Mucosa of descending colon (tissue), 3 donors: ENCODE measurements around the gene LMTK3. TPM values are rescaled to one million over a fixed set of nuclear protein-coding genes. Genes with fewer than 3 reads are reported as not detected.

ENCODE experiments used
- ATAC-seq: fragments of 200-7000 bp; cut with Tn5 transposase; one replicate; pipeline ENCODE4 v1.9.1; 2020; ENCODE audit warnings: mild to moderate bottlenecking, moderate library complexity
- DNase-seq, 3 donors: peaks; one replicate each; pipeline ENCODE4 v3.0.0-alpha.2; 2020
- H3K36me3 ChIP-seq: fragments of 200-600 bp; one replicate; pipeline ENCODE4 v1.8.0; 2021; ENCODE audit warnings: low read depth, mild to moderate bottlenecking
- H3K4me1 ChIP-seq: fragments of 200-600 bp; one replicate; pipeline ENCODE4 v1.8.0; 2021; ENCODE audit warnings: low read depth, mild to moderate bottlenecking
- H3K4me3 ChIP-seq: fragments of 200-600 bp; one replicate; pipeline ENCODE4 v1.8.0; 2021; ENCODE audit warnings: mild to moderate bottlenecking
- H3K9me3 ChIP-seq: fragments of 200-600 bp; one replicate; pipeline ENCODE4 v1.8.0; 2021; ENCODE audit warnings: mild to moderate bottlenecking
- intact Hi-C, 2 donors: fragments of 100-400 bp; cut with DNase I in 1 of 2; cut with micrococcal nuclease in 1 of 2; formaldehyde crosslinking; loops; one replicate each; pipeline versions ENCODE4 v1.11.0 to v1.11.1; 2022; cut with DNase I, micrococcal nuclease
- total RNA-seq, 3 donors: library from RNA; stranded (reverse); fragmentation: NEBNext Ultra II Directional in 2 of 3; extraction: Animal tissue kit (Norgen Biotek cat#: 25700) in 2 of 3; gene quantifications; one replicate each; pipeline versions ENCODE4 v1.2.1 to v1.2.4, GENCODE V29; 2021 to 2023
- TF ChIP-seq, protein P1 (sequence below): fragments of 200-600 bp; IDR thresholded peaks from one replicate; pipeline ENCODE4 v1.8.0; 2022; ENCODE audit warnings: antibody characterized with exemption, mild to moderate bottlenecking
- donor health status: DM: no; HTN: no; CAD: no; lungs with moderate emphysema.
- donor health status: DM: no; HTN: no; CAD: no.
- donor health status: DM: no; HTN: yes; CAD: no.

The LMTK3 gene
- total RNA-seq, 3 donors from 2014 or later: 0.48 to 2.6 (median 1.3) TPM

- Histone ChIP-seq H3K36me3 (no peaks in the 10 kb centered on the region), H3K9me3 (peaks cover 7% of the 10 kb centered on the region), H3K4me1 (no peaks in the 10 kb centered on the region), H3K4me3 (no peak overlapping the region)
- intact Hi-C loops: no loop called here
- DNase-seq (no peak), ATAC-seq (no peak)
- TF ChIP-seq, protein P1, sequence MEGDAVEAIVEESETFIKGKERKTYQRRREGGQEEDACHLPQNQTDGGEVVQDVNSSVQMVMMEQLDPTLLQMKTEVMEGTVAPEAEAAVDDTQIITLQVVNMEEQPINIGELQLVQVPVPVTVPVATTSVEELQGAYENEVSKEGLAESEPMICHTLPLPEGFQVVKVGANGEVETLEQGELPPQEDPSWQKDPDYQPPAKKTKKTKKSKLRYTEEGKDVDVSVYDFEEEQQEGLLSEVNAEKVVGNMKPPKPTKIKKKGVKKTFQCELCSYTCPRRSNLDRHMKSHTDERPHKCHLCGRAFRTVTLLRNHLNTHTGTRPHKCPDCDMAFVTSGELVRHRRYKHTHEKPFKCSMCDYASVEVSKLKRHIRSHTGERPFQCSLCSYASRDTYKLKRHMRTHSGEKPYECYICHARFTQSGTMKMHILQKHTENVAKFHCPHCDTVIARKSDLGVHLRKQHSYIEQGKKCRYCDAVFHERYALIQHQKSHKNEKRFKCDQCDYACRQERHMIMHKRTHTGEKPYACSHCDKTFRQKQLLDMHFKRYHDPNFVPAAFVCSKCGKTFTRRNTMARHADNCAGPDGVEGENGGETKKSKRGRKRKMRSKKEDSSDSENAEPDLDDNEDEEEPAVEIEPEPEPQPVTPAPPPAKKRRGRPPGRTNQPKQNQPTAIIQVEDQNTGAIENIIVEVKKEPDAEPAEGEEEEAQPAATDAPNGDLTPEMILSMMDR: no peak
Observed at GRCh38 chr19:48533770-48534169, 22.1 kb upstream of the LMTK3 start.

DNA sequence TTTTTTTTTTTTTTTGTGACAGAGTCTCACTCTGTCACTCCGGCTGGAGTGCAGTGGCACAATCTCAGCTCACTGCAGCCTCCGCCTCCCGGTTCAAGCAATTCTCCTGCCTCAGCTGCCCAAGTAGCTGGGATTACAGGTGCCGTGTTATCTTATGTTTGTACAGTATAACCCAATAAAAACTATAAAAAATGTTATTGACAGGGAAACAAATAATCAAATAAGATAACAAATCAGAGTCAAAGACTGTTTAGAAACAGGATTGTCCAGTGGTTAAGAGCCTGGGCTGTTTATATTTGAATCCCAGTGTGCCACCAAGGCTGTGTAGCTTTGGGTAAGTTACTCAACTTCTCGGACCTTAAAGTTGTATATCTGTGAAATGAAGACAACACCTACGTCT, 19.1 kb upstream of the LMTK3 start:
- DNase-seq: peak in 1 of 3 donors; percentile 47
- Histone ChIP-seq H3K4me3 (no peak overlapping the region), H3K9me3 (peaks cover 28% of the 10 kb centered on the region), H3K36me3 (no peaks in the 10 kb centered on the region), H3K4me1 (no peaks in the 10 kb centered on the region)
- intact Hi-C loops: no loop called here
- ATAC-seq: peak; percentile 86
- TF ChIP-seq, protein P1: no peak

GRCh38 chr19:48530066-48530720, 18.6 kb upstream of the LMTK3 start:
- ATAC-seq: no peak
- TF ChIP-seq, protein P1: no peak
- no peak overlapping the region for H3K4me3 ChIP-seq

DNA sequence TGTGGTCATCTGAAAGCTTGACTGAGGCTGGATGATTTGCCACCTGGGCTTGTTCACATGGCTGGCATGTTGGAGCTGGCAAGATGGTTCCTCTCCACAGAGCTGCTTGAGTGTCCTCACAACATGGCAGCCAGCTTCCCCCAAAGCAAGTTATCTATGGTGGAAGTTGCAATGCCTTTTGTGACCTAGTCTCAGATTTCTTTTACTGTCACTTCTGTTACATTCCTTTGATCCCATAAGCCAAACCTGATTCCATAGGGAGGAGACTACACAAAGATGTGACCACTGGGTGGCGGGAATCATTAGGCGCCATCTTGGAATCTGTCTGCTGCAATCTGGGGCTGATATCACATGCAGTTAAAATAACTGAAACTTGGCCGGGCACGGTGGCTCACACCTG, 17.5 kb upstream of the LMTK3 start:
- no peaks in the 10 kb centered on the region for H3K4me1 ChIP-seq
- TF ChIP-seq, protein P1: no peak
- peaks cover 37% of the 10 kb centered on the region for H3K9me3 ChIP-seq
- no peak overlapping the region for H3K4me3 ChIP-seq
- intact Hi-C loops: no loop called here
- no peak for DNase-seq
- ATAC-seq: no peak
- H3K36me3 ChIP-seq: no peaks in the 10 kb centered on the region

More at GRCh38 chr19:48530066-48530720, 18.6 kb upstream of the LMTK3 start:
- DNase-seq: no peak
- Histone ChIP-seq H3K4me1 (no peaks in the 10 kb centered on the region), H3K36me3 (no peaks in the 10 kb centered on the region), H3K9me3 (peaks cover 28% of the 10 kb centered on the region)
- intact Hi-C loops: no loop called here

- TF ChIP-seq, protein P1: no peak
- no peak overlapping the region for H3K4me3 ChIP-seq
- H3K9me3 ChIP-seq: peaks cover 40% of the 10 kb centered on the region
- intact Hi-C loops: no loop called here
- DNase-seq (no peak), ATAC-seq (no peak)
- H3K4me1 ChIP-seq: no peaks in the 10 kb centered on the region
- no peaks in the 10 kb centered on the region for H3K36me3 ChIP-seq
Observed at GRCh38 chr19:48524732-48525131, 13.1 kb upstream of the LMTK3 start.

GRCh38 chr19:48524221-48524620, 12.6 kb upstream of the LMTK3 start:
- DNase-seq: no peak
- intact Hi-C loops: no loop called here
- H3K4me3 ChIP-seq: no peak overlapping the region
- no peaks in the 10 kb centered on the region for H3K36me3 ChIP-seq
- TF ChIP-seq, protein P1: no peak
- peaks cover 37% of the 10 kb centered on the region for H3K9me3 ChIP-seq
- ATAC-seq: no peak
- H3K4me1 ChIP-seq: no peaks in the 10 kb centered on the region
